ENCODE measurements around the gene CCDC13. TPM values are rescaled to one million over a fixed set of nuclear protein-coding genes. Genes with fewer than 3 reads are reported as not detected.

Gene CCDC13
- total RNA-seq, 5 donors from 2014 or later (not counting 1 experiment from before 2014, with no cell fraction given): 0.28 to 2.1 (median 1.3) TPM; not detected in 1

GRCh38 chr3:42742259-42742658 lies 30.8 kb downstream of the CCDC13 start:
- no peak overlapping the region for H3K4me3 Mint-ChIP-seq

GRCh38 chr3:42741796-42742195 lies 31.3 kb downstream of the CCDC13 start:
- H3K36me3 Mint-ChIP-seq: no peaks in the 10 kb centered on the region
- no peaks in the 10 kb centered on the region for H3K27me3 Mint-ChIP-seq
- Histone ChIP-seq H3K27ac (ENCODE audit: low read length) (no peak overlapping the region), H3K9me3 (no peaks in the 10 kb centered on the region), H3K4me3 (ENCODE audit: control insufficient read depth in 1 of 2, extremely low read depth in 1 of 2, low read length in 1 of 2) (no peak overlapping the region), H3K27me3 (replicated peaks in 1 of 2; ENCODE audit: control insufficient read depth in 2 of 2, extremely low read depth in 1 of 2, insufficient read depth in 2 of 2, low read length in 1 of 2) (no peaks in the 10 kb centered on the region), H3K4me1 (ENCODE audit: control insufficient read depth in 1 of 2, extremely low read depth in 1 of 2, insufficient read depth in 2 of 2, low read length in 2 of 2) (peaks cover 2 to 14% of the 10 kb centered on the region in 2 experiments), H3K36me3 (ENCODE audit: control insufficient read depth in 2 of 2, extremely low read depth in 1 of 2, insufficient read depth in 1 of 2, low read length in 1 of 2) (no peaks in the 10 kb centered on the region)
- DNase-seq: no peak
- no peaks in the 10 kb centered on the region for H3K9me3 Mint-ChIP-seq
- no peak overlapping the region for H3K27ac Mint-ChIP-seq
- ChIA-PET POLR2A (no interaction called here), CTCF (no interaction called here)
- H3K4me1 Mint-ChIP-seq: peaks cover 7 to 16% (median 10%) of the 10 kb centered on the region in 3 donors
- 89% methylated on average over 3 of the region's 3 CpGs for WGBS (ENCODE audit: insufficient coverage)
- no peak for ATAC-seq (replicated peaks in 1 of 4)
- H3K4me3 Mint-ChIP-seq: no peak overlapping the region

More at GRCh38 chr3:42742259-42742658, 30.8 kb downstream of the CCDC13 start:
- ChIA-PET CTCF (interaction anchor here in 1 of 2 donors (0.6 kb wide), 2 partner anchors 134 to 293 kb away, joined by 3 read pairs; no protein-coding TSS in a partner anchor), POLR2A (no interaction called here)
- H3K4me1 Mint-ChIP-seq: peaks cover 10 to 20% (median 15%) of the 10 kb centered on the region in 3 donors
- no peak overlapping the region for H3K4me3 ChIP-seq (ENCODE audit: control insufficient read depth in 1 of 2, extremely low read depth in 1 of 2, low read length in 1 of 2)
- no peaks in the 10 kb centered on the region for H3K9me3 Mint-ChIP-seq
- no peaks in the 10 kb centered on the region for H3K27me3 Mint-ChIP-seq
- 100% methylated on average over 4 of the region's 4 CpGs for WGBS (ENCODE audit: insufficient coverage)
- no peak for DNase-seq
- ATAC-seq (replicated peaks in 1 of 4): no peak
- H3K36me3 ChIP-seq (ENCODE audit: control insufficient read depth in 2 of 2, extremely low read depth in 1 of 2, insufficient read depth in 1 of 2, low read length in 1 of 2): no peaks in the 10 kb centered on the region
- H3K27ac Mint-ChIP-seq: no peak overlapping the region
- no peaks in the 10 kb centered on the region for H3K27me3 ChIP-seq (replicated peaks in 1 of 2; ENCODE audit: control insufficient read depth in 2 of 2, extremely low read depth in 1 of 2, insufficient read depth in 2 of 2, low read length in 1 of 2)
- no peak overlapping the region for H3K27ac ChIP-seq (ENCODE audit: low read length)
- H3K4me1 ChIP-seq (ENCODE audit: control insufficient read depth in 1 of 2, extremely low read depth in 1 of 2, insufficient read depth in 2 of 2, low read length in 2 of 2): peaks cover 7 to 19% of the 10 kb centered on the region in 2 experiments
- no peaks in the 10 kb centered on the region for H3K9me3 ChIP-seq
- no peaks in the 10 kb centered on the region for H3K36me3 Mint-ChIP-seq

GRCh38 chr3:42739401-42740158 lies 33.5 kb downstream of the CCDC13 start:
- no peaks in the 10 kb centered on the region for H3K36me3 ChIP-seq (ENCODE audit: control insufficient read depth in 2 of 2, extremely low read depth in 1 of 2, insufficient read depth in 1 of 2, low read length in 1 of 2)
- H3K27me3 Mint-ChIP-seq: no peaks in the 10 kb centered on the region
- POLR2A ChIA-PET: no interaction called here
- no peaks in the 10 kb centered on the region for H3K9me3 Mint-ChIP-seq
- peaks cover 0 to 5% of the 10 kb centered on the region in 2 experiments for H3K4me1 ChIP-seq (ENCODE audit: control insufficient read depth in 1 of 2, extremely low read depth in 1 of 2, insufficient read depth in 2 of 2, low read length in 2 of 2)
- 90% methylated on average over 8 of the region's 12 CpGs for WGBS (ENCODE audit: insufficient coverage)
- H3K27me3 ChIP-seq (replicated peaks in 1 of 2; ENCODE audit: control insufficient read depth in 2 of 2, extremely low read depth in 1 of 2, insufficient read depth in 2 of 2, low read length in 1 of 2): peaks cover 0 to 3% of the 10 kb centered on the region in 2 experiments
- H3K27ac Mint-ChIP-seq: no peak overlapping the region
- no peaks in the 10 kb centered on the region for H3K36me3 Mint-ChIP-seq
- DNase-seq (no peak), ATAC-seq (replicated peaks in 1 of 4) (no peak)
- no peak overlapping the region for H3K27ac ChIP-seq (ENCODE audit: low read length)
- CTCF ChIA-PET: no interaction called here
- H3K4me1 Mint-ChIP-seq: peaks cover 4 to 7% (median 6%) of the 10 kb centered on the region in 3 donors
- H3K9me3 ChIP-seq: no peaks in the 10 kb centered on the region
- H3K4me3 ChIP-seq (ENCODE audit: control insufficient read depth in 1 of 2, extremely low read depth in 1 of 2, low read length in 1 of 2): no peak overlapping the region
- no peak overlapping the region for H3K4me3 Mint-ChIP-seq

GRCh38 chr3:42736531-42736930 lies 36.5 kb downstream of the CCDC13 start:
- ChIA-PET CTCF (interaction anchor here in 1 of 2 donors (1.0 kb wide), 1 partner anchor 10 kb away, joined by 3 read pairs; no protein-coding TSS in a partner anchor), POLR2A (no interaction called here)
- Histone ChIP-seq H3K9me3 (no peaks in the 10 kb centered on the region), H3K27me3 (replicated peaks in 1 of 2; ENCODE audit: control insufficient read depth in 2 of 2, extremely low read depth in 1 of 2, insufficient read depth in 2 of 2, low read length in 1 of 2) (peaks cover 0 to 3% of the 10 kb centered on the region in 2 experiments), H3K4me3 (ENCODE audit: control insufficient read depth in 1 of 2, extremely low read depth in 1 of 2, low read length in 1 of 2) (no peak overlapping the region), H3K27ac (ENCODE audit: low read length) (no peak overlapping the region), H3K4me1 (ENCODE audit: control insufficient read depth in 1 of 2, extremely low read depth in 1 of 2, insufficient read depth in 2 of 2, low read length in 2 of 2) (no peaks in the 10 kb centered on the region), H3K36me3 (ENCODE audit: control insufficient read depth in 2 of 2, extremely low read depth in 1 of 2, insufficient read depth in 1 of 2, low read length in 1 of 2) (no peaks in the 10 kb centered on the region)
- 90% methylated on average over 2 of the region's 6 CpGs for WGBS (ENCODE audit: insufficient coverage)
- H3K9me3 Mint-ChIP-seq: no peaks in the 10 kb centered on the region
- H3K4me3 Mint-ChIP-seq: no peak overlapping the region
- H3K4me1 Mint-ChIP-seq: no peaks in the 10 kb centered on the region
- no peaks in the 10 kb centered on the region for H3K27me3 Mint-ChIP-seq
- ATAC-seq (replicated peaks in 1 of 4) (no peak), DNase-seq (no peak)
- no peak overlapping the region for H3K27ac Mint-ChIP-seq
- H3K36me3 Mint-ChIP-seq: no peaks in the 10 kb centered on the region

- ChIA-PET CTCF (interaction anchor here in 1 of 2 donors (1.0 kb wide), 1 partner anchor 10 kb away, joined by 3 read pairs; no protein-coding TSS in a partner anchor), POLR2A (no interaction called here)
- Histone ChIP-seq H3K4me1 (ENCODE audit: control insufficient read depth in 1 of 2, extremely low read depth in 1 of 2, insufficient read depth in 2 of 2, low read length in 2 of 2) (no peaks in the 10 kb centered on the region), H3K36me3 (ENCODE audit: control insufficient read depth in 2 of 2, extremely low read depth in 1 of 2, insufficient read depth in 1 of 2, low read length in 1 of 2) (no peaks in the 10 kb centered on the region), H3K27ac (ENCODE audit: low read length) (no peak overlapping the region), H3K9me3 (no peaks in the 10 kb centered on the region), H3K4me3 (ENCODE audit: control insufficient read depth in 1 of 2, extremely low read depth in 1 of 2, low read length in 1 of 2) (no peak overlapping the region), H3K27me3 (replicated peaks in 1 of 2; ENCODE audit: control insufficient read depth in 2 of 2, extremely low read depth in 1 of 2, insufficient read depth in 2 of 2, low read length in 1 of 2) (peaks cover 0 to 3% of the 10 kb centered on the region in 2 experiments)
- WGBS (ENCODE audit: insufficient coverage): 83% methylated on average over 1 of the region's 1 CpG
- no peaks in the 10 kb centered on the region for H3K4me1 Mint-ChIP-seq
- H3K4me3 Mint-ChIP-seq: no peak overlapping the region
- H3K9me3 Mint-ChIP-seq: no peaks in the 10 kb centered on the region
- H3K27ac Mint-ChIP-seq: no peak overlapping the region
- H3K27me3 Mint-ChIP-seq: no peaks in the 10 kb centered on the region
- no peak for DNase-seq
- no peak for ATAC-seq (replicated peaks in 1 of 4)
- H3K36me3 Mint-ChIP-seq: no peaks in the 10 kb centered on the region
These were observed 37.0 kb downstream of the CCDC13 start for GRCh38 chr3:42736081-42736480.

GRCh38 chr3:42735615-42736014 lies 37.4 kb downstream of the CCDC13 start:
- Histone ChIP-seq H3K4me3 (ENCODE audit: control insufficient read depth in 1 of 2, extremely low read depth in 1 of 2, low read length in 1 of 2) (no peak overlapping the region), H3K27ac (ENCODE audit: low read length) (no peak overlapping the region), H3K27me3 (replicated peaks in 1 of 2; ENCODE audit: control insufficient read depth in 2 of 2, extremely low read depth in 1 of 2, insufficient read depth in 2 of 2, low read length in 1 of 2) (peaks cover 0 to 3% of the 10 kb centered on the region in 2 experiments), H3K4me1 (ENCODE audit: control insufficient read depth in 1 of 2, extremely low read depth in 1 of 2, insufficient read depth in 2 of 2, low read length in 2 of 2) (no peaks in the 10 kb centered on the region), H3K36me3 (ENCODE audit: control insufficient read depth in 2 of 2, extremely low read depth in 1 of 2, insufficient read depth in 1 of 2, low read length in 1 of 2) (no peaks in the 10 kb centered on the region), H3K9me3 (no peaks in the 10 kb centered on the region)
- DNase-seq (no peak), ATAC-seq (replicated peaks in 1 of 4) (no peak)
- no peaks in the 10 kb centered on the region for H3K27me3 Mint-ChIP-seq
- no peaks in the 10 kb centered on the region for H3K4me1 Mint-ChIP-seq
- H3K4me3 Mint-ChIP-seq: no peak overlapping the region
- H3K36me3 Mint-ChIP-seq: no peaks in the 10 kb centered on the region
- no peak overlapping the region for H3K27ac Mint-ChIP-seq
- no peaks in the 10 kb centered on the region for H3K9me3 Mint-ChIP-seq
- ChIA-PET CTCF (interaction anchor here in 1 of 2 donors (1.0 kb wide), 1 partner anchor 10 kb away, joined by 3 read pairs; no protein-coding TSS in a partner anchor), POLR2A (interaction anchor here in 1 of 2 donors (0.6 kb wide), 1 partner anchor 16 kb away, joined by 7 read pairs; no protein-coding TSS in a partner anchor)
- WGBS (ENCODE audit: insufficient coverage): 96% methylated on average over 10 of the region's 12 CpGs

All from T-cell (primary cell).